ENCODE results near the gene SCYGR3.

The SCYGR3 gene

DNA sequence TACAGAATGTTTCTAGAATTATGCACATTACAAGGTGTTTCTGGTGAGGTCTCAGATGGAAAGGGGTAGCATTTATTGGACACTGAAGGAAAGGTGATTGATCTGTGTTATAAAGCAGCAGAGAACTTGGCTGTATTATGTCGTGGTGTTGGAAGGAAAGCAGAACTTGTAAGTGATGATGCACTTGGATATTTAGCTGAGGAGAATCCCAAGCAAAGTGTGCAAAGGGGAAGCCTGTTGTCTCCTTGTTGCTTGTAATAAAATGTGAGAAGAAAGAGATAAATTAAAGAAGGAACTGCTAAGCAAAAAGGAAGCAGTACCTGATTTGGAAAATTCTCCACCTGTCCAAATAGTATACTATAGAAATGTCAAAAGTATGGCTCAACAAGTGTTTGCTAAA is 39.8 kb upstream of the SCYGR3 start:
- TF ChIP-seq CREB1 (IDR thresholded peaks at IDR 0.05; ENCODE audit: low read depth) (no peak), TAF1 (IDR thresholded peaks at IDR 0.05; ENCODE audit: low read depth) (no peak), RAD21 (IDR thresholded peaks at IDR 0.05; ENCODE audit: low read depth) (no peak)

DNA sequence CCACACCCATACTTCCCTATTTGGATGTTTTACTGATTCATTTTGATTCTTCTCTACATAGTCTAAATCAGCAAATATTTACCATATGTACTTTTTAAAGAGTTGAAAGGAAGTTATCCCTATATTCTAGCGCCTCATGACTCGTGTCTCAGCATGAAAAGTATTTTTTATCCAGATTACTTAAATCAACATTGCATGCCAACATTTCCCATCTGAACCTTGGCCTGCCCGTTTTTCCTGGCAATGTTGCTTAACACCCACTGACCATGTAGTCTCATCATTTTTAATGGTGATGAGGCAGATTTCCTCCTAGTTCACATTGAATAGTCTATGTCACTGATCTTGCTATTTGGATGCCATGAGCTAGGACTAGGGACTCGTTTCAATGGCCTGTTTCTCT is 38.8 kb upstream of the SCYGR3 start:
- TF ChIP-seq, protein P1, sequence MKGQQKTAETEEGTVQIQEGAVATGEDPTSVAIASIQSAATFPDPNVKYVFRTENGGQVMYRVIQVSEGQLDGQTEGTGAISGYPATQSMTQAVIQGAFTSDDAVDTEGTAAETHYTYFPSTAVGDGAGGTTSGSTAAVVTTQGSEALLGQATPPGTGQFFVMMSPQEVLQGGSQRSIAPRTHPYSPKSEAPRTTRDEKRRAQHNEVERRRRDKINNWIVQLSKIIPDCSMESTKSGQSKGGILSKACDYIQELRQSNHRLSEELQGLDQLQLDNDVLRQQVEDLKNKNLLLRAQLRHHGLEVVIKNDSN (IDR thresholded peaks at IDR 0.05) = no peak
- TF ChIP-seq TCF12 (IDR thresholded peaks at IDR 0.05; ENCODE audit: low read depth) (no peak), CREB1 (IDR thresholded peaks at IDR 0.05; ENCODE audit: low read depth) (no peak), ZBTB7A (IDR thresholded peaks at IDR 0.05; ENCODE audit: low read depth) (no peak)

DNA sequence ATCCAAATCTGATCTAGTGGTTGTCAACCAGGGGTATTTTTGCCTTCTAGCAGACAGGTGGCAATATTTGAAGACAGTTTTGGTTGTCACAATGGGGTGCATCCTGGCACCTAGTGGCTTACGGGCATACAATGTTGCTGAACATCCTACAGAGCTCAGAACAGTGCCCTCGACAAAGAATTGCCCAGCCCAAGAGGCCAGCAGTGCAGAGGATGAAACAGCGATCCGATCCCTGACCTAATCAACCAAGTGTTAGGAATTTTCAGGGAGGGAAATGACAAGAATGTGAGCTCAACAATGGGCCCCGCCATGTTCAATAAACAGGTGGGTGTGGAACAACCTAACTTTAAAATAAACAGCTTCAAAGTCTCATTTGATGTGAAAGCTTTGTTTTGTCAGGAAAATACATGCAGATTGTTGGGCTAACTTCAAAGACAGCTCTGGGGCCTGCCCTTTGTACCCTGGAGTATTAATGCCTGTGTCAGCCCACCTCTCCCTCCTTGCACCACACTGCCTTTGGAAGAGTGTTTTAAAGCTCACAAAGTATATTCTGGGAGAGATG is 29.4 kb upstream of the SCYGR3 start:
- TF ChIP-seq CREB1 (IDR thresholded peaks at IDR 0.05; ENCODE audit: low read depth) (no peak), TAF1 (IDR thresholded peaks at IDR 0.05; ENCODE audit: low read depth) (no peak), RAD21 (IDR thresholded peaks at IDR 0.05; ENCODE audit: low read depth) (no peak), YY1 (IDR thresholded peaks at IDR 0.05; ENCODE audit: low read depth) (no peak)

DNA sequence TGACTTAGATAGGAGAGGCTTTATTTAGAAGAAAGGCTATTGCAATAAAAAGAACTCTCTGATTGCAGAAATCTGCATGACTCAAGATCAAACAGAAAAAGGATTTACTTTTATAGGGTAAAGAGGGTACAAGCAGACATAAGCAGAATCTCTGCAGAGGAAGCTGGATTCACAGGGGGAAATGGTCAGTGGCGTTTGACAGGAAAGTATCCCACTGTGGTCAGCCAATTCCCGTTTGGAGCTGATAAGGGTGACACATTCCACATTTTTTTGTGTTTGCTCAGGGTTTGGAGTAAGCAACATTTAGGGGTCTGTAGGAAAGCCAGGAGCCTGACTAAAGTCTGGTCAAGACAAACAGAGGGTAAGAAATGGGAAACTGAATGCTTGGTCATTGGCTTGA is 28.0 kb upstream of the SCYGR3 start:
- no peak for TF ChIP-seq NFIC (IDR thresholded peaks at IDR 0.05)
- TF ChIP-seq, protein P1 (IDR thresholded peaks at IDR 0.05) = no peak
- no peak for TF ChIP-seq TEAD4 (IDR thresholded peaks at IDR 0.05)
- no peak for TF ChIP-seq YY1 (IDR thresholded peaks at IDR 0.05; ENCODE audit: low read depth)
- no peak for TF ChIP-seq ZBTB7A (IDR thresholded peaks at IDR 0.05; ENCODE audit: low read depth)
- TF ChIP-seq FOXM1 (IDR thresholded peaks at IDR 0.05; ENCODE audit: borderline replicate concordance, low read depth) = no peak
- TF ChIP-seq, protein P2, sequence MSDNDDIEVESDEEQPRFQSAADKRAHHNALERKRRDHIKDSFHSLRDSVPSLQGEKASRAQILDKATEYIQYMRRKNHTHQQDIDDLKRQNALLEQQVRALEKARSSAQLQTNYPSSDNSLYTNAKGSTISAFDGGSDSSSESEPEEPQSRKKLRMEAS (IDR thresholded peaks at IDR 0.05) = no peak

DNA sequence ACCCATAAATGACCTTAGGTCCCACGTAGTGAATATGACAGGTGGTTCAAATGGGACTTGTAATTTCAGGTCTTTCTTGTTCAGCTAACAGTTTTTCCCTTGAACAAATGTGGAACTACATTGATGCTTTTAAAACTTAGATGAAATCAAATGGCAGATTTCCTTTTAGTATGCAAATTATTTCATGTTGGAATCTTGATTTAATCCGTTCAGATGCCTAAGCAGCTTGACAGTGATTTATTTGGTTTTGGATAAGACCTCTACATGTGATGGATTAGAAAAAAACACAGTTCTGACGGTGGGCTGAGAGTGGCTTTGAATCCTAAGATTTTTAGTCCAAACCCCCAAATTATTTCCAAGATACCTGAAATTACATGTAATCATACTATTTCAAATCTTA is 19.6 kb upstream of the SCYGR3 start:
- no peak for TF ChIP-seq EP300 (IDR thresholded peaks at IDR 0.05; ENCODE audit: borderline replicate concordance)

DNA sequence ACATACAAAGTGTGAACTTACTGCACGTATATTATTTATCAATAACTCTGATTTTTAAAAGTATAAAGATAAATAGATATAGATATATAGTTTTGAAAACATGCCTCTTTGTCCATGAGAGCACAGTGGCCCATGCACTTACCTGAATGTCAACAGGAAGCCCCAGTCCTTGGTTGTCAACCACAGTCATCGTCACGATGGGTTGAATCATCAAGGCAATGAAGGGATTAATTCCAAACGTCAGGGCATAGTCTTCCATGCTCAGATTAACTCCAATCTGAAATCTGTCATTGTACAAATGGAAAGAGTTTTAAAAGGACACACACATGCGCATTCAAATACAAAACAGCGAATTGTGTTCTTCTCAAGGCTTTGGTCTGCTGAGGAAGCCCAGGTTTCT is 18.2 kb upstream of the SCYGR3 start:
- TF ChIP-seq NFIC (IDR thresholded peaks at IDR 0.05) (no peak), CREB1 (IDR thresholded peaks at IDR 0.05; ENCODE audit: low read depth) (no peak), RAD21 (IDR thresholded peaks at IDR 0.05; ENCODE audit: low read depth) (no peak), TEAD4 (IDR thresholded peaks at IDR 0.05) (no peak)
- TF ChIP-seq, protein P1 (IDR thresholded peaks at IDR 0.05) = no peak

DNA sequence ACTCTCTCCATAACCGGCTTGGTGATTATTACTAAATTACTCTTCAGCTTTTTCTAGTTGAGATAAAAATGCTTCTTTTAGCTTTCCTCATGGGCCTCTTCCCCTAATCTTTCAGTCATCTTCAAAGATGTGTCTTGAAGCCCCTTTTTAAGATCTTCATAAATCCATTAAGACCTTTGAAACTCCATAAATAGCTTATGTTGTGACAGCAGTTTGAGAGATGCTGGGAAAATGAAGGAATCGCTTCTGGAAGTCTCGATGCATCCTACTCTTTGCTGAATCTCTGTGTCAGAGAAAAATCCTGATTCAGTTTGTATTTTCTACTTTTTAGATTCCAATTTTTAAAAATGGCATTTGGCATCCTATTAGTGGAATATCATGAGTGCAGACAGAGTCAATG is 15.7 kb upstream of the SCYGR3 start:
- TF ChIP-seq ZBTB7A (IDR thresholded peaks at IDR 0.05; ENCODE audit: low read depth) (no peak), EP300 (IDR thresholded peaks at IDR 0.05; ENCODE audit: borderline replicate concordance) (no peak), TEAD4 (IDR thresholded peaks at IDR 0.05) (no peak), NFIC (IDR thresholded peaks at IDR 0.05) (no peak), EGR1 (IDR thresholded peaks at IDR 0.05) (no peak), FOXM1 (IDR thresholded peaks at IDR 0.05; ENCODE audit: borderline replicate concordance, low read depth) (no peak), TCF12 (IDR thresholded peaks at IDR 0.05; ENCODE audit: low read depth) (no peak), YY1 (IDR thresholded peaks at IDR 0.05; ENCODE audit: low read depth) (no peak)
- TF ChIP-seq, protein P1 (IDR thresholded peaks at IDR 0.05) = no peak

DNA sequence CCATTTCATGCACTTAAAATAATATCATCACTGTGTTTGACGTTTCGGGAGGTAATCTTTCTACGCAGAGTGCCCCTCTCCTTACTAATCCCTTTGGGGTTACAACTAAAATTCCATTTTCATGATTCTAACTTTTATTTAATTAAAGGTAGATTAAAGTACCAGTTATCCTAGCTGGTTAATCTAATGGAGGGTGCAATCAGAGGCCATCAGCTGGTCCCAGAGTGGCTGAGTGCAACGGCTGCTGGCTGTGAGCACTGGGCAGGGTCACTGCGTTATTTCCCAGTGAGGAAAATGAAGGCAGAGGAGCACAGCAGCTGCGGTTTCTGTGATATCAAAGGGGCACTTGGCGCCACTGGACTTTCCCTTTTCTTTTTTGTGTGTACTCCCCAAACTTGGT is 14.8 kb upstream of the SCYGR3 start:
- TF ChIP-seq, protein P2 (IDR thresholded peaks at IDR 0.05) = no peak
- TF ChIP-seq EP300 (IDR thresholded peaks at IDR 0.05; ENCODE audit: borderline replicate concordance) (no peak), CREB1 (IDR thresholded peaks at IDR 0.05; ENCODE audit: low read depth) (no peak), FOXM1 (IDR thresholded peaks at IDR 0.05; ENCODE audit: borderline replicate concordance, low read depth) (no peak), TAF1 (IDR thresholded peaks at IDR 0.05; ENCODE audit: low read depth) (no peak), CEBPB (IDR thresholded peaks at IDR 0.05) (no peak), TEAD4 (IDR thresholded peaks at IDR 0.05) (no peak), RAD21 (IDR thresholded peaks at IDR 0.05; ENCODE audit: low read depth) (no peak), NFIC (IDR thresholded peaks at IDR 0.05) (no peak), ZBTB7A (IDR thresholded peaks at IDR 0.05; ENCODE audit: low read depth) (no peak), EGR1 (IDR thresholded peaks at IDR 0.05) (no peak), TCF12 (IDR thresholded peaks at IDR 0.05; ENCODE audit: low read depth) (no peak), YY1 (IDR thresholded peaks at IDR 0.05; ENCODE audit: low read depth) (no peak)
- TF ChIP-seq, protein P3, sequence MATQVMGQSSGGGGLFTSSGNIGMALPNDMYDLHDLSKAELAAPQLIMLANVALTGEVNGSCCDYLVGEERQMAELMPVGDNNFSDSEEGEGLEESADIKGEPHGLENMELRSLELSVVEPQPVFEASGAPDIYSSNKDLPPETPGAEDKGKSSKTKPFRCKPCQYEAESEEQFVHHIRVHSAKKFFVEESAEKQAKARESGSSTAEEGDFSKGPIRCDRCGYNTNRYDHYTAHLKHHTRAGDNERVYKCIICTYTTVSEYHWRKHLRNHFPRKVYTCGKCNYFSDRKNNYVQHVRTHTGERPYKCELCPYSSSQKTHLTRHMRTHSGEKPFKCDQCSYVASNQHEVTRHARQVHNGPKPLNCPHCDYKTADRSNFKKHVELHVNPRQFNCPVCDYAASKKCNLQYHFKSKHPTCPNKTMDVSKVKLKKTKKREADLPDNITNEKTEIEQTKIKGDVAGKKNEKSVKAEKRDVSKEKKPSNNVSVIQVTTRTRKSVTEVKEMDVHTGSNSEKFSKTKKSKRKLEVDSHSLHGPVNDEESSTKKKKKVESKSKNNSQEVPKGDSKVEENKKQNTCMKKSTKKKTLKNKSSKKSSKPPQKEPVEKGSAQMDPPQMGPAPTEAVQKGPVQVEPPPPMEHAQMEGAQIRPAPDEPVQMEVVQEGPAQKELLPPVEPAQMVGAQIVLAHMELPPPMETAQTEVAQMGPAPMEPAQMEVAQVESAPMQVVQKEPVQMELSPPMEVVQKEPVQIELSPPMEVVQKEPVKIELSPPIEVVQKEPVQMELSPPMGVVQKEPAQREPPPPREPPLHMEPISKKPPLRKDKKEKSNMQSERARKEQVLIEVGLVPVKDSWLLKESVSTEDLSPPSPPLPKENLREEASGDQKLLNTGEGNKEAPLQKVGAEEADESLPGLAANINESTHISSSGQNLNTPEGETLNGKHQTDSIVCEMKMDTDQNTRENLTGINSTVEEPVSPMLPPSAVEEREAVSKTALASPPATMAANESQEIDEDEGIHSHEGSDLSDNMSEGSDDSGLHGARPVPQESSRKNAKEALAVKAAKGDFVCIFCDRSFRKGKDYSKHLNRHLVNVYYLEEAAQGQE (IDR thresholded peaks at IDR 0.05; ENCODE audit: low read depth) = no peak
- TF ChIP-seq, protein P1 (IDR thresholded peaks at IDR 0.05) = no peak
